Uterus (tissue), 4 donors: ENCODE results near the gene SMC6. TPM values are rescaled to one million over a fixed set of nuclear protein-coding genes. Genes with fewer than 3 reads are reported as not detected.

Source experiments
- DNase-seq, 2 donors: peaks; one replicate each; pipeline ENCODE4 v3.0.0-alpha.2; 2019 to 2020
- H3K27ac ChIP-seq, 2 donors: fragments of 200-600 bp; sonication (generic); 1 replicate in 1 of 2; 2 replicates in 1 of 2; pipeline ENCODE4 v1.5.1; 2016 to 2018
- H3K27me3 ChIP-seq, 2 donors: fragments of 200-600 bp; sonication (generic); one replicate each; pipeline ENCODE4 v1.5.1; 2018 to 2019; ENCODE audit warnings: control low read depth in 1 of 2
- H3K36me3 ChIP-seq, 2 donors: fragments of 200-600 bp; sonication (generic); one replicate each; pipeline ENCODE4 v1.5.1; 2019; ENCODE audit warnings: control low read depth in 1 of 2
- H3K4me1 ChIP-seq, 2 donors: fragments of 200-600 bp; sonication (generic); one replicate each; pipeline ENCODE4 v1.5.1; 2018 to 2019; ENCODE audit warnings: control low read depth in 1 of 2
- H3K4me3 ChIP-seq, 2 donors: fragments of 200-600 bp; sonication (generic); 1 replicate in 1 of 2; 2 replicates in 1 of 2; pipeline ENCODE4 v1.5.1; 2018 to 2019; ENCODE audit warnings: mild to moderate bottlenecking in 1 of 2
- H3K9me3 ChIP-seq, 2 donors: fragments of 200-600 bp; sonication (generic); one replicate each; pipeline ENCODE4 v1.5.1; 2019; ENCODE audit warnings: control low read depth in 1 of 2
- CTCF ChIP-seq, 4 experiments: fragments of 200-600 bp in 2 of 4; fragments of 450-650 bp in 2 of 4; sonication (generic) in 2 of 4; IDR thresholded peaks; one replicate each; pipeline ENCODE4 v1.5.1; 2016 to 2019; ENCODE audit warnings: antibody characterized with exemption in 4 of 4, mild to moderate bottlenecking in 2 of 4, moderate library complexity in 1 of 4
- POLR2A ChIP-seq, 2 donors: fragments of 450-650 bp; IDR thresholded peaks; one replicate each; pipeline ENCODE4 v1.6.1; 2016; ENCODE audit warnings: antibody characterized with exemption in 2 of 2, mild to moderate bottlenecking in 1 of 2, moderate library complexity in 1 of 2
- intact Hi-C: fragments of 100-400 bp; cut with DNase I; formaldehyde crosslinking; loops from one replicate; pipeline ENCODE4 v1.15.1; 2023; ENCODE audit warnings: low total_unique reads
- total RNA-seq, 4 donors: library from RNA; depleted of rRNA in 3 of 4; stranded (reverse); fragments of >200 nt in 3 of 4; gene quantifications; one replicate each; pipeline versions ENCODE4 v1.1.0 to v1.2.4, GENCODE V29; 2014 to 2023
- donor health status: DM: yes; HTN: yes; CAD: no.

Gene SMC6
- total RNA-seq, 4 donors from 2014 or later: 7.4 to 49.4 (median 15.5) TPM

GRCh38 chr2:17757321-17757720 is 3.7 kb upstream of the SMC6 start:
- no peak for TF ChIP-seq CTCF (IDR thresholded peaks at IDR 0.05)
- no peak for TF ChIP-seq POLR2A (IDR thresholded peaks at IDR 0.05)
- intact Hi-C loops: no loop called here

GRCh38 chr2:17756668-17757067 is 3.1 kb upstream of the SMC6 start:
- peaks cover 4 to 8% of the 10 kb centered on the region in 2 donors for H3K4me1 ChIP-seq

More at GRCh38 chr2:17757321-17757720, 3.7 kb upstream of the SMC6 start:
- no peaks in the 10 kb centered on the region for H3K36me3 ChIP-seq
- no peak overlapping the region for H3K27ac ChIP-seq
- no peaks in the 10 kb centered on the region for H3K27me3 ChIP-seq
- DNase-seq: no peak
- no peak overlapping the region for H3K4me3 ChIP-seq
- no peaks in the 10 kb centered on the region for H3K9me3 ChIP-seq
- H3K4me1 ChIP-seq: peaks cover 4 to 8% of the 10 kb centered on the region in 2 donors

GRCh38 chr2:17754773-17755425 is 1.3 kb upstream of the SMC6 start:
- H3K27me3 ChIP-seq: no peaks in the 10 kb centered on the region
- TF ChIP-seq POLR2A (IDR thresholded peaks at IDR 0.05): no peak
- no peak for TF ChIP-seq CTCF (IDR thresholded peaks at IDR 0.05)
- no peaks in the 10 kb centered on the region for H3K36me3 ChIP-seq
- no peaks in the 10 kb centered on the region for H3K9me3 ChIP-seq
- H3K4me1 ChIP-seq: peaks cover 4 to 8% of the 10 kb centered on the region in 2 donors
- H3K4me3 ChIP-seq: peak overlapping the region; percentile 76 to 94
- intact Hi-C loops: no loop called here
- peak overlapping the region in 1 of 2 donors; percentile 95 for H3K27ac ChIP-seq
- DNase-seq: no peak

More at GRCh38 chr2:17756668-17757067, 3.1 kb upstream of the SMC6 start:
- H3K4me3 ChIP-seq: no peak overlapping the region
- TF ChIP-seq POLR2A (IDR thresholded peaks at IDR 0.05) (no peak), CTCF (IDR thresholded peaks at IDR 0.05) (no peak)
- no peaks in the 10 kb centered on the region for H3K9me3 ChIP-seq
- no peak overlapping the region for H3K27ac ChIP-seq
- no peaks in the 10 kb centered on the region for H3K27me3 ChIP-seq
- H3K36me3 ChIP-seq: no peaks in the 10 kb centered on the region
- intact Hi-C loops: no loop called here
- no peak for DNase-seq

- no peak for DNase-seq
- TF ChIP-seq CTCF (IDR thresholded peaks at IDR 0.05) (no peak), POLR2A (IDR thresholded peaks at IDR 0.05) (peak in 1 of 2 donors; percentile 61)
- H3K36me3 ChIP-seq: no peaks in the 10 kb centered on the region
- peak overlapping the region; percentile 76 to 94 for H3K4me3 ChIP-seq
- H3K4me1 ChIP-seq: peaks cover 4 to 8% of the 10 kb centered on the region in 2 donors
- intact Hi-C loops: no loop called here
- no peaks in the 10 kb centered on the region for H3K27me3 ChIP-seq
- H3K27ac ChIP-seq: peak overlapping the region; percentile 95 to 99
- H3K9me3 ChIP-seq: no peaks in the 10 kb centered on the region
Measured at GRCh38 chr2:17752892-17753802, 463 bp downstream of the SMC6 start.

GRCh38 chr2:17752246-17752645 is 1.4 kb downstream of the SMC6 start:
- Histone ChIP-seq H3K4me3 (no peak overlapping the region), H3K4me1 (peaks cover 4 to 8% of the 10 kb centered on the region in 2 donors), H3K36me3 (no peaks in the 10 kb centered on the region), H3K27me3 (no peaks in the 10 kb centered on the region), H3K27ac (no peak overlapping the region), H3K9me3 (no peaks in the 10 kb centered on the region)
- TF ChIP-seq POLR2A (IDR thresholded peaks at IDR 0.05) (no peak), CTCF (IDR thresholded peaks at IDR 0.05) (no peak)
- intact Hi-C loops: no loop called here
- DNase-seq: no peak
